Bronchial epithelial cell (primary cell): ENCODE measurements around the gene CXCL16. TPM values are rescaled to one million over a fixed set of nuclear protein-coding genes. Genes with fewer than 3 reads are reported as not detected.
"Not testable (repeated sequence)": the region's sequence is repeated elsewhere in the genome, so short reads cannot be mapped to it uniquely, and the experiment has no call there.

Source experiments
- DNase-seq: peaks from one replicate; pipeline ENCODE4 v3.0.0-alpha.2; 2010; ENCODE audit warnings: low read depth
- FAIRE-seq: peaks from 2 replicates; lab custom pipeline; 2011; peaks lifted over from hg19 to GRCh38; lab: Jason Lieb, UNC
- H3K27me3 ChIP-seq: 2 replicates; pipeline ENCODE4 v1.5.1; 2011; ENCODE audit warnings: low read length; ENCODE audit not compliant: control insufficient read depth, insufficient read depth
- H3K36me3 ChIP-seq: 2 replicates; pipeline ENCODE4 v1.5.1; 2011; ENCODE audit warnings: low read length; ENCODE audit not compliant: control insufficient read depth, insufficient read depth
- H3K4me3 ChIP-seq: 2 replicates; pipeline ENCODE4 v1.5.1; 2011; ENCODE audit warnings: mild to moderate bottlenecking, low read depth, low read length, control low read depth
- CTCF ChIP-seq: IDR thresholded peaks from 2 replicates; pipeline ENCODE4 v1.5.1; 2011; ENCODE audit warnings: mild to moderate bottlenecking, moderate library complexity, low read length, control low read depth, inconsistent platforms; ENCODE audit not compliant: insufficient read depth, severe bottlenecking
- total RNA-seq: library from RNA; depleted of rRNA; stranded (reverse); fragments of >200 nt; gene quantifications from 2 replicates; pipeline ENCODE4 v1.2.1, GENCODE V29; 2014

The CXCL16 gene
- total RNA-seq, 1 donor from 2014 or later = 9.2 TPM

GRCh38 chr17:4718276-4718675, 21.5 kb downstream of the CXCL16 start:
- DNase-seq (no peak), FAIRE-seq (no peak)
- no peak for TF ChIP-seq CTCF
- Histone ChIP-seq H3K4me3 (no peak overlapping the region), H3K36me3 (no peaks in the 10 kb centered on the region), H3K27me3 (no peaks in the 10 kb centered on the region)

- Histone ChIP-seq H3K27me3 (no peaks in the 10 kb centered on the region), H3K36me3 (no peaks in the 10 kb centered on the region), H3K4me3 (no peak overlapping the region)
- DNase-seq = no peak
- FAIRE-seq = no peak
- TF ChIP-seq CTCF = no peak
Observed at GRCh38 chr17:4717791-4718190, 21.9 kb downstream of the CXCL16 start.

GRCh38 chr17:4716081-4716480, 23.6 kb downstream of the CXCL16 start:
- H3K27me3 ChIP-seq = no peaks in the 10 kb centered on the region
- no peak overlapping the region for H3K4me3 ChIP-seq
- TF ChIP-seq CTCF = no peak
- no peak for DNase-seq
- FAIRE-seq = no peak
- no peaks in the 10 kb centered on the region for H3K36me3 ChIP-seq

GRCh38 chr17:4715063-4715744, 24.5 kb downstream of the CXCL16 start:
- FAIRE-seq (no peak), DNase-seq (no peak)
- TF ChIP-seq CTCF = no peak
- Histone ChIP-seq H3K27me3 (no peaks in the 10 kb centered on the region), H3K36me3 (no peaks in the 10 kb centered on the region), H3K4me3 (no peak overlapping the region)

GRCh38 chr17:4714340-4715062, 25.2 kb downstream of the CXCL16 start:
- DNase-seq, H3K36me3 ChIP-seq, FAIRE-seq, H3K4me3 ChIP-seq, H3K27me3 ChIP-seq: not testable (repeated sequence)

- DNase-seq (no peak), FAIRE-seq (no peak)
- Histone ChIP-seq H3K36me3 (no peaks in the 10 kb centered on the region), H3K4me3 (no peak overlapping the region), H3K27me3 (no peaks in the 10 kb centered on the region)
- no peak for TF ChIP-seq CTCF
Observed at GRCh38 chr17:4712526-4712925, 27.2 kb downstream of the CXCL16 start.
